A673 (cell line): Measurements from ENCODE around the gene PLEKHG3. TPM values are rescaled to one million over a fixed set of nuclear protein-coding genes. Genes with fewer than 3 reads are reported as not detected.

Source experiments
- BruUV-seq: library from RNA; stranded (reverse); fragments of 400-500 nt; replicated peaks from 2 replicates; lab custom pipeline; 2021; lab: Mats Ljungman, UMichigan
- CTCF ChIA-PET: fragments of 300-600 bp; sonication (Branson Sonifier 250); formaldehyde crosslinking; loops from one replicate; lab custom pipeline; 2022; ENCODE audit warnings: antibody characterized with exemption; lab: Charles Lee
- POLR2A ChIA-PET: fragments of 300-600 bp; sonication (Branson Sonifier 250); formaldehyde crosslinking; loops from one replicate; lab custom pipeline; 2022; ENCODE audit warnings: antibody characterized with exemption; ENCODE audit not compliant: low non-redundant PET; lab: Charles Lee
- DNase-seq: peaks from one replicate; pipeline ENCODE4 v3.0.0-alpha.2; 2015; ENCODE audit warnings: low spot score
- H3K27ac ChIP-seq: fragments of 200-600 bp; sonication (generic); 2 replicates; pipeline ENCODE4 v1.5.1; 2016; ENCODE audit warnings: mixed run types, low read depth, mild to moderate bottlenecking, mixed read lengths, antibody characterized with exemption, low read length; ENCODE audit not compliant: poor library complexity, severe bottlenecking
- H3K27me3 ChIP-seq: fragments of 200-600 bp; sonication (generic); replicated peaks from 2 replicates; pipeline ENCODE4 v1.6.1; 2017; ENCODE audit warnings: mixed run types, low read depth, mild to moderate bottlenecking, mixed read lengths, antibody characterized with exemption, low read length; ENCODE audit not compliant: insufficient read depth, poor library complexity
- H3K36me3 ChIP-seq: fragments of 200-600 bp; sonication (generic); 2 replicates; pipeline ENCODE4 v1.6.1; 2016; ENCODE audit warnings: mixed run types, mild to moderate bottlenecking, mixed read lengths, antibody characterized with exemption, low read length; ENCODE audit not compliant: insufficient read depth, poor library complexity, severe bottlenecking
- H3K4me1 ChIP-seq: fragments of 200-600 bp; sonication (generic); 2 replicates; pipeline ENCODE4 v1.6.1; 2017; ENCODE audit warnings: mixed run types, mild to moderate bottlenecking, mixed read lengths, antibody characterized with exemption, low read length; ENCODE audit not compliant: insufficient read depth, poor library complexity, severe bottlenecking
- H3K4me3 ChIP-seq: fragments of 200-600 bp; sonication (generic); 2 replicates; pipeline ENCODE4 v1.5.1; 2016; ENCODE audit warnings: low read depth, mixed run types, mild to moderate bottlenecking, mixed read lengths, low read length; ENCODE audit not compliant: poor library complexity, severe bottlenecking
- H3K9me3 ChIP-seq: fragments of 200-600 bp; sonication (generic); 2 replicates; pipeline ENCODE4 v1.6.1; 2016; ENCODE audit warnings: mixed run types, low read depth, mild to moderate bottlenecking, mixed read lengths, antibody characterized with exemption, low read length; ENCODE audit not compliant: poor library complexity, severe bottlenecking
- EZH2 ChIP-seq: fragments of 200-600 bp; sonication (generic); IDR thresholded peaks from 2 replicates; pipeline ENCODE4 v1.6.1; 2017; ENCODE audit warnings: borderline replicate concordance, low read depth, mild to moderate bottlenecking, mixed read lengths, antibody characterized with exemption, low read length; ENCODE audit not compliant: poor library complexity, severe bottlenecking
- intact Hi-C: fragments of 100-400 bp; cut with micrococcal nuclease; formaldehyde crosslinking; loops from one replicate; pipeline ENCODE4 v1.10.0; 2022; ENCODE audit not compliant: unreplicated experiment
- total RNA-seq: library from RNA; stranded (reverse); gene quantifications from 2 replicates; pipeline ENCODE4 v1.2.3, GENCODE V29; 2021
- TF ChIP-seq, protein P1 (sequence below): fragments of 300-800, 200-600 bp; sonication (generic); conservative IDR thresholded peaks from 2 replicates; pipeline ENCODE4 v1.5.1; 2017; ENCODE audit warnings: low read depth, mild to moderate bottlenecking, antibody characterized with exemption, low read length, moderate library complexity, mixed read lengths

The PLEKHG3 gene
- total RNA-seq, 1 experiment from 2014 or later = 29.6 TPM

DNA sequence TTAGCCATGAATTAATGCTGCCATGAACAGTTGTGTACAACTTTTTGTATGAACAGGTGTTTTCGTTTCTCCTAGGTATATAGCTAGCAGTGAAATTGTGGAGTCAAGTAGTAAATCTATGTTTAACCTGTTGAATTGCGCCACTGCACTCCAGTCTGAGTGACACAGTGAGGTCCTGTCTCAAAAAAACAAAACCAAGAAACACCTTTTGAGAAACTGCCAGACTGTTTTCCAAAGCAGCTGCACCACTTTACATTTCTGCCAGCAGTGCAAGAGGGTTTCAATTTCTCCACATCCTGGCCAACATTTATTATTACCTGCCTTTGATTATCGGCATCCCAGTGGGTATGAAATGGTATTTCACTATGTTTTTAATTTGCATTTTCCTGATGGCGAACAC is 3.3 kb upstream of the PLEKHG3 start:
- ChIA-PET CTCF (no interaction called here), POLR2A (interaction anchor here (0.7 kb wide), 1 partner anchor 38 kb away, joined by 3 read pairs; no protein-coding TSS in a partner anchor)
- no TSS peak for BruUV-seq
- Histone ChIP-seq H3K4me1 (peaks cover 15% of the 10 kb centered on the region), H3K36me3 (no peaks in the 10 kb centered on the region), H3K27me3 (no peaks in the 10 kb centered on the region), H3K9me3 (no peaks in the 10 kb centered on the region), H3K4me3 (no peak overlapping the region), H3K27ac (no peak overlapping the region)
- TF ChIP-seq EZH2 = no peak
- TF ChIP-seq, protein P1, sequence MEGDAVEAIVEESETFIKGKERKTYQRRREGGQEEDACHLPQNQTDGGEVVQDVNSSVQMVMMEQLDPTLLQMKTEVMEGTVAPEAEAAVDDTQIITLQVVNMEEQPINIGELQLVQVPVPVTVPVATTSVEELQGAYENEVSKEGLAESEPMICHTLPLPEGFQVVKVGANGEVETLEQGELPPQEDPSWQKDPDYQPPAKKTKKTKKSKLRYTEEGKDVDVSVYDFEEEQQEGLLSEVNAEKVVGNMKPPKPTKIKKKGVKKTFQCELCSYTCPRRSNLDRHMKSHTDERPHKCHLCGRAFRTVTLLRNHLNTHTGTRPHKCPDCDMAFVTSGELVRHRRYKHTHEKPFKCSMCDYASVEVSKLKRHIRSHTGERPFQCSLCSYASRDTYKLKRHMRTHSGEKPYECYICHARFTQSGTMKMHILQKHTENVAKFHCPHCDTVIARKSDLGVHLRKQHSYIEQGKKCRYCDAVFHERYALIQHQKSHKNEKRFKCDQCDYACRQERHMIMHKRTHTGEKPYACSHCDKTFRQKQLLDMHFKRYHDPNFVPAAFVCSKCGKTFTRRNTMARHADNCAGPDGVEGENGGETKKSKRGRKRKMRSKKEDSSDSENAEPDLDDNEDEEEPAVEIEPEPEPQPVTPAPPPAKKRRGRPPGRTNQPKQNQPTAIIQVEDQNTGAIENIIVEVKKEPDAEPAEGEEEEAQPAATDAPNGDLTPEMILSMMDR = no peak
- DNase-seq = no peak
- intact Hi-C loops = no loop called here

DNA sequence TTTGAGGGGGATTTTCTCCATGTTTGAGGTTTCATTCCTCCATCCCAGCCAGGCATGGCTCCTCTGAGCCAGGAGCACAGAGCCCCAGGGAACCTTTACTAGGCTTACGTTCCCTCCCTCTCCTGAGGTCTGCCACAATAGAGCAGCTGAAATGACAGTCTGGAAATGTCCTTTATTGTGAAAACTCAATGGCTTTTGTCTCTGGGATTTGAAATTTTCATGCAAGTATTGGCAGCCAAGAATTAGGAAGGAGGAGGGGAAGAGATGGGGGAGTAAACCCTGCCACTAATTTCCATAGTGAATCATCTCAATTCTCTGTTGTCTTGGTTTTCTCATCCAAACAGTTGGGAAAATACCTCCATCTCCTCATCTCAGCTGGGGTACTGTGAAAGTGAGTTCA is 2.6 kb upstream of the PLEKHG3 start:
- BruUV-seq = no TSS peak
- intact Hi-C loops = no loop called here
- peaks cover 18% of the 10 kb centered on the region for H3K4me1 ChIP-seq
- no peak overlapping the region for H3K27ac ChIP-seq
- peak; percentile 25 for DNase-seq
- no peaks in the 10 kb centered on the region for H3K36me3 ChIP-seq
- no peak overlapping the region for H3K4me3 ChIP-seq
- CTCF ChIA-PET = no interaction called here
- H3K9me3 ChIP-seq = no peaks in the 10 kb centered on the region
- TF ChIP-seq, protein P1 = no peak
- no peak for TF ChIP-seq EZH2
- no peaks in the 10 kb centered on the region for H3K27me3 ChIP-seq
- POLR2A ChIA-PET = no interaction called here

DNA sequence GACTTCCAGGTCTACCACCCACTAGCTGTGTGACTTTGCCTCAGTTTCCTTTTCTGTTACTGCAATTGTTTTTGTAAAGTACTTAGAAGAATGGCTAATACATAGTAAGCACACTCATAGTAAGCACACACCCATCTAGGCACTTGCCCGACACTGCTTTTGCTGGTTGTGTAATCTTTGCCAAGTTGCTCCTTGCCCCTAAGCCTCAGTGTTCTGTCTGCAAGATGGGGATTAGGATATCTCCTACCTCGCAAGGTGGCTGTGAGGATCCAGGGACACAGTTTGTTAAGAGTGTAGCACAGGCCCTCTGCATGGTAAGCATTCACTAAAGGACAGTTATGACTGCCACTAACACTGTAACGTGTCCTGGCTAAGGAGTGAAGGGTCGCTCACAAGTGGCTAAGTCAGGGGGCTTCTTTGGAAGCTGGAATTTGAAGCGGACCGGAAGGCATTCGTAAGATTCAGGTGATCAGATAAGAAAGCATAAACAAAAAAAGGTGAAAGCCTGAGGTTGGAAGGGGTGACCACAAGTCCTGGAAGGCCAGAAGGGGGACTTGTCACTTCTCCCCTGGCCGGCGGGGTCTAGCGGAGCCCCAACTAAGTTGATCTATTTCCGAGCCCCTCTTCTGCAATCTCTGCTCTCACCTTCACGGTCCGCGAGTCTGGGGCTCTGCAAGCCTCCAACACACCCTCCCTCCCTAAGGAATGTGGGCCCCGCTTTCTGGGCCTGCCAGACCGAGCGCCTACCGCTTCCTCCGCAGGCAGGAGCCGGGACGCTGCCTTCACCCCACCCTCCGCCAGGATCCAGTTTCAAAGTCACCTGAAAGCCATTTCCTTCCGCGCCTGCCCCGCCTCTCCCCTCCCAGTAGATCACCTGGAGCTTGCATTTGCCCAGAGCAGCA is 1.5 kb upstream of the PLEKHG3 start:
- DNase-seq = no peak
- intact Hi-C loops = no loop called here
- CTCF ChIA-PET = no interaction called here
- H3K27me3 ChIP-seq = no peaks in the 10 kb centered on the region
- H3K4me1 ChIP-seq = peaks cover 18% of the 10 kb centered on the region
- TF ChIP-seq, protein P1 = no peak
- TF ChIP-seq EZH2 = no peak
- no TSS peak for BruUV-seq
- no peak overlapping the region for H3K27ac ChIP-seq
- H3K36me3 ChIP-seq = no peaks in the 10 kb centered on the region
- no peak overlapping the region for H3K4me3 ChIP-seq
- POLR2A ChIA-PET = no interaction called here
- no peaks in the 10 kb centered on the region for H3K9me3 ChIP-seq
